ENCODE measurements around the gene CCNB2.

Gene CCNB2

GRCh38 chr15:59099162-59099685 is 5.7 kb upstream of the CCNB2 start:
- DNase-seq (ENCODE audit: low read depth in 1 of 2, low spot score in 1 of 2): no peak
- no peak for TF ChIP-seq POLR2AphosphoS5 (IDR thresholded peaks at IDR 0.05; ENCODE audit: low read depth)
- no peak overlapping the region for H3K27ac ChIP-seq (replicated peaks)
- no peak overlapping the region for H3K4me3 ChIP-seq (replicated peaks; ENCODE audit: insufficient read depth, low read length)
- no peaks in the 10 kb centered on the region for H3K27me3 ChIP-seq (ENCODE audit: insufficient read depth, poor library complexity, severe bottlenecking)

- no peak for DNase-seq (ENCODE audit: low read depth in 1 of 2, low spot score in 1 of 2)
- H3K27me3 ChIP-seq (ENCODE audit: insufficient read depth, poor library complexity, severe bottlenecking): no peaks in the 10 kb centered on the region
- TF ChIP-seq POLR2AphosphoS5 (IDR thresholded peaks at IDR 0.05; ENCODE audit: low read depth) (no peak), SPI1 (IDR thresholded peaks at IDR 0.05; ENCODE audit: borderline replicate concordance, low read depth) (peak; percentile 70)
- peak overlapping the region; percentile 94 for H3K27ac ChIP-seq (replicated peaks)
- peak overlapping the region; percentile 27 for H3K4me3 ChIP-seq (replicated peaks; ENCODE audit: insufficient read depth, low read length)
Measured at GRCh38 chr15:59104602-59104911, 389 bp upstream of the CCNB2 start.

GRCh38 chr15:59105854-59106253 is 908 bp downstream of the CCNB2 start:
- Histone ChIP-seq H3K4me3 (replicated peaks; ENCODE audit: insufficient read depth, low read length) (peak overlapping the region; percentile 89), H3K27ac (replicated peaks) (peak overlapping the region; percentile 94), H3K27me3 (ENCODE audit: insufficient read depth, poor library complexity, severe bottlenecking) (no peaks in the 10 kb centered on the region)
- TF ChIP-seq CTCF (IDR thresholded peaks at IDR 0.05; ENCODE audit: insufficient read depth, low read length): no peak
- no peak for TF ChIP-seq GABPA (IDR thresholded peaks at IDR 0.05; ENCODE audit: low read depth)
- no peak for TF ChIP-seq SPI1 (IDR thresholded peaks at IDR 0.05; ENCODE audit: borderline replicate concordance, low read depth)
- TF ChIP-seq REST (IDR thresholded peaks at IDR 0.05; ENCODE audit: insufficient replicate concordance, low read depth): no peak
- no peak for TF ChIP-seq POLR2AphosphoS5 (IDR thresholded peaks at IDR 0.05; ENCODE audit: low read depth)
- DNase-seq (ENCODE audit: low read depth in 1 of 2, low spot score in 1 of 2): no peak

DNA sequence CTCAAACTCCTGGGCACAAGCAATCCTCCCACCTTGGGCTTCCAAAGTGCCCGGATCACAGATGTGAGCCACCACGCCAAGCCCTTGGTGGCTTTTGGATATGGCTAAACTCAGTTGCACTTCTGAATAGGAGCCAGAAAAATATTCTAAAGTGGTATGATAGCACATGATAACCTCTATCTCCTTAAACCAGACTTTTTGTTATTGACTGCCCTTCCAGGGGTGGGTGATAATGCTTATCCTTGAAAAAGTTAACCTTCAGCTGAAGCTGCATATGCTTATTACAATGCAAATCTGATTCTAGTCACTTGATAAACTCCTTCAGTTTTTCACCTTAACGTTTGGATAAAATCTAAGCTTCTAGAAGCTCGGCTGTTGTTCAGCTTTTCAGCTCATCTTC is 6.3 kb downstream of the CCNB2 start:
- DNase-seq (ENCODE audit: low read depth in 1 of 2, low spot score in 1 of 2): no peak
- Histone ChIP-seq H3K4me3 (replicated peaks; ENCODE audit: insufficient read depth, low read length) (no peak overlapping the region), H3K27me3 (ENCODE audit: insufficient read depth, poor library complexity, severe bottlenecking) (no peaks in the 10 kb centered on the region), H3K27ac (replicated peaks) (no peak overlapping the region)
- no peak for TF ChIP-seq REST (IDR thresholded peaks at IDR 0.05; ENCODE audit: insufficient replicate concordance, low read depth)
- no peak for TF ChIP-seq POLR2AphosphoS5 (IDR thresholded peaks at IDR 0.05; ENCODE audit: low read depth)
- TF ChIP-seq CTCF (IDR thresholded peaks at IDR 0.05; ENCODE audit: insufficient read depth, low read length): no peak
- no peak for TF ChIP-seq SPI1 (IDR thresholded peaks at IDR 0.05; ENCODE audit: borderline replicate concordance, low read depth)
- TF ChIP-seq GABPA (IDR thresholded peaks at IDR 0.05; ENCODE audit: low read depth): no peak

- H3K4me3 ChIP-seq (replicated peaks; ENCODE audit: insufficient read depth, low read length): no peak overlapping the region
- TF ChIP-seq SPI1 (IDR thresholded peaks at IDR 0.05; ENCODE audit: borderline replicate concordance, low read depth): no peak
- TF ChIP-seq POLR2AphosphoS5 (IDR thresholded peaks at IDR 0.05; ENCODE audit: low read depth): no peak
- no peak for TF ChIP-seq GABPA (IDR thresholded peaks at IDR 0.05; ENCODE audit: low read depth)
- TF ChIP-seq CTCF (IDR thresholded peaks at IDR 0.05; ENCODE audit: insufficient read depth, low read length): no peak
- no peak for TF ChIP-seq REST (IDR thresholded peaks at IDR 0.05; ENCODE audit: insufficient replicate concordance, low read depth)
Measured at GRCh38 chr15:59115047-59115446, 10.1 kb downstream of the CCNB2 start.

More at GRCh38 chr15:59115047-59115446, 10.1 kb downstream of the CCNB2 start:
- Histone ChIP-seq H3K27me3 (ENCODE audit: insufficient read depth, poor library complexity, severe bottlenecking) (no peaks in the 10 kb centered on the region), H3K27ac (replicated peaks) (no peak overlapping the region)
- no peak for DNase-seq (ENCODE audit: low read depth in 1 of 2, low spot score in 1 of 2)

Data from HL-60 (cell line).